Astrocyte of the cerebellum (primary cell): ENCODE measurements around the gene FBN3.

Experiments used
- DNase-seq: peaks from one replicate; pipeline ENCODE4 v3.0.0-alpha.2; 2011; ENCODE audit warnings: low read depth
- H3K4me3 ChIP-seq: 2 replicates; pipeline ENCODE4 v1.5.1; 2011; ENCODE audit warnings: mild to moderate bottlenecking, low read depth, low read length, moderate library complexity
- CTCF ChIP-seq: IDR thresholded peaks from 2 replicates; pipeline ENCODE4 v1.5.1; 2012; ENCODE audit warnings: low read length, low read depth, moderate library complexity, mild to moderate bottlenecking; ENCODE audit errors: missing control alignments
- in situ Hi-C: cut with HindIII; loops from 2 replicates; pipeline ENCODE4 v1.10.0; 2017; ENCODE audit warnings: low sequenced_read_pairs

Gene FBN3

GRCh38 chr19:8085598-8086408 lies 63.6 kb downstream of the FBN3 start:
- in situ Hi-C loops, result no loop called here
- DNase-seq, result no peak
- no peak overlapping the region for H3K4me3 ChIP-seq
- TF ChIP-seq CTCF, result no peak

GRCh38 chr19:8084152-8084551 lies 65.2 kb downstream of the FBN3 start:
- DNase-seq, result no peak
- TF ChIP-seq CTCF, result no peak
- H3K4me3 ChIP-seq, result no peak overlapping the region
- in situ Hi-C loops, result no loop called here

GRCh38 chr19:8083141-8083540 lies 66.3 kb downstream of the FBN3 start:
- H3K4me3 ChIP-seq, result no peak overlapping the region
- in situ Hi-C loops, result no loop called here
- DNase-seq, result no peak
- TF ChIP-seq CTCF, result no peak

GRCh38 chr19:8081569-8082550 lies 67.5 kb downstream of the FBN3 start:
- no peak for DNase-seq
- in situ Hi-C loops, result no loop called here
- no peak for TF ChIP-seq CTCF
- H3K4me3 ChIP-seq, result no peak overlapping the region

GRCh38 chr19:8080832-8081231 lies 68.6 kb downstream of the FBN3 start:
- in situ Hi-C loops, result no loop called here
- DNase-seq, result no peak
- H3K4me3 ChIP-seq, result no peak overlapping the region
- TF ChIP-seq CTCF, result no peak

- DNase-seq, result no peak
- H3K4me3 ChIP-seq, result no peak overlapping the region
- no peak for TF ChIP-seq CTCF
- in situ Hi-C loops, result no loop called here
These were observed 69.4 kb downstream of the FBN3 start for GRCh38 chr19:8079988-8080387.
